T-helper 2 cell treated with Interferon-gamma antibody and Interleukin-4, amounts not matched to agents 5 μg/mL and 100 μg/mL, for 36 hours (primary cell): Measurements from ENCODE around the gene AUP1.

ENCODE experiments used
- DNase-seq: peaks from one replicate; pipeline ENCODE4 v3.0.0; 2021; ENCODE audit warnings: low spot score
- H3K27ac Mint-ChIP-seq: one replicate; pipeline ENCODE4 v1.8.0; 2021; ENCODE audit warnings: mild to moderate bottlenecking, mixed read lengths
- H3K27me3 Mint-ChIP-seq: one replicate; pipeline ENCODE4 v1.8.0; 2021; ENCODE audit warnings: low read depth, mixed read lengths
- H3K36me3 Mint-ChIP-seq: one replicate; pipeline ENCODE4 v1.8.0; 2021; ENCODE audit warnings: low read depth, mixed read lengths
- H3K4me1 Mint-ChIP-seq: one replicate; pipeline ENCODE4 v1.8.0; 2021; ENCODE audit warnings: low read depth, mixed read lengths
- H3K4me3 Mint-ChIP-seq: one replicate; pipeline ENCODE4 v1.8.0; 2022; ENCODE audit warnings: mild to moderate bottlenecking, moderate library complexity, mixed read lengths
- H3K9me3 Mint-ChIP-seq: one replicate; pipeline ENCODE4 v1.8.0; 2021; ENCODE audit warnings: mixed read lengths

Gene AUP1

DNA sequence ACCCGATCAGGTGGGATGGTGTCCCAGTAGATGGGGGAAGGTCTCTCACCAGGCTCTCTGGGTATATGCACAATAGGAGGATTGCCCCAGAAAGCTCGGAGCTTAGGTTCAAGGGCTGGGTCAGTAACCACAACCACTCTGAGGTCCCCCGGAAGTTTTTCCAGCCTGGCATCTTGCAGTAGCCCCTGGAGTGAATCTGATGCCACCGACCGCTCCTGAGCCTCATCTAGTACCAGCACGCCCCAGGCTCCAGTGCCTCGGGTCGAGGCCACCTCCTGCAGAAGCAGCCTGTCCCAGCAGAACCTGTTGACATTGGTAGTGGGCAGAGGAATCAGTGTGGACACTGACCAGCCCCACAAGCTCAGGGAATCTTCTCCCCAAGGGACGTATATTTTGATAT, 5.5 kb downstream of the AUP1 start:
- H3K4me1 Mint-ChIP-seq = peaks cover 20% of the 10 kb centered on the region
- no peak overlapping the region for H3K4me3 Mint-ChIP-seq
- peaks cover 35% of the 10 kb centered on the region for H3K36me3 Mint-ChIP-seq
- no peak overlapping the region for H3K27ac Mint-ChIP-seq
- peaks cover 15% of the 10 kb centered on the region for H3K27me3 Mint-ChIP-seq
- DNase-seq = no peak
- no peaks in the 10 kb centered on the region for H3K9me3 Mint-ChIP-seq

DNA sequence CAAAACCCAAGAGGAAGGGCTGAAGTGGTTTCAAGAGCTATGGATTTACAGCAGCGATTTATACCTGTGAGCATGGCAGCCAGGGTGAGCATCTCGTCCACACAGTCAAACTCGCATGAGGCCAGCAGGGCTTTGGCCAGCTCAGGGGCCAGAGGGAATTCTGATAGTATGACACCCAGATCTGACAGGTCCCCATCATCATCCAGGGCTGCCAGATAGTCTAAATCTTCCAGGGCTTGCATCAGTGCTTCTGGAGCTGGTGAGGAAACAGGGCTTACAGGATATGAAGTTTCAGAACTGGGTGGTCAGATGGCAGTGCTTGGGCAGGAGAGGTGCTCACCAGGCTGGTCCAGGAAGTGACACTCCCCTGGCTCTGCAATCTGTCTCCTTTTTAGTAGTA, 7.0 kb downstream of the AUP1 start:
- DNase-seq = no peak
- H3K4me1 Mint-ChIP-seq = peaks cover 14% of the 10 kb centered on the region
- peaks cover 30% of the 10 kb centered on the region for H3K27me3 Mint-ChIP-seq
- H3K4me3 Mint-ChIP-seq = no peak overlapping the region
- peaks cover 23% of the 10 kb centered on the region for H3K36me3 Mint-ChIP-seq
- no peaks in the 10 kb centered on the region for H3K9me3 Mint-ChIP-seq
- no peak overlapping the region for H3K27ac Mint-ChIP-seq

- Mint-ChIP-seq H3K36me3 (peaks cover 8% of the 10 kb centered on the region), H3K9me3 (no peaks in the 10 kb centered on the region), H3K4me3 (peak overlapping the region; percentile 76), H3K4me1 (peaks cover 16% of the 10 kb centered on the region), H3K27me3 (peaks cover 73% of the 10 kb centered on the region), H3K27ac (no peak overlapping the region)
- no peak for DNase-seq
Measured at GRCh38 chr2:74516650-74517049, 12.9 kb downstream of the AUP1 start.

DNA sequence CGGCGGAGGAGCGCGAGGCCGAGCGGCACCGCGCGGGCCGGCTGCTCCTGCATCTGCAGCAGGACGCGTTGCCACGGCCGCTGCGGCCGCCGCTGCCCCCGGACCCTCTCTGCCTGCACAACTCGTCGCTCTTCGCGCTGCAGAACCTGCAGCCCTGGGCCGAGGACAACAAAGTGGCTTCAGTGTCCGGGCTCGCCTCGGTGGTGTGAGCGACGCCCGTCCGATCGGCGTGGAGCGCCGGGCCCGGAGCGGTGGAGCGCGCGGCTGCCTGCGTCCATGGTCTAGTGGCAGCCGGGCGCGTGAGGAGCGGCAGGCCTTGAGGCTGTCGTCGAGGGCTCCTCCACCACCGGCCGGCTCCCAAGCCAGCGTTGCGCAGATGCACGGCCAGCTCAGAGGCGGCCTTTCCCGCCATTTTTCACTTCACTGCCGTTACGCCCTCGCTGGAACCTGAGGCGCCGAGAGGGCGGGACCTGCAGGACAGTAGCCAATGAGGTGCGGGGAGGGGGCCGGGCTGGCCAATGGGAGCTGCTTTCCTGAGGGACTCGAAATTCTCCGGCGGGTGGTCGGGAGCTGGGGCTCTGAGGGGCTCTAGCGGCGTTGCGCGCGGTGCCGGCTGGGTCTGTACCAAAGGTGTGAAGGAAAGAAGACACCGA, 13.4 kb downstream of the AUP1 start:
- peak overlapping the region; percentile 76 for H3K4me3 Mint-ChIP-seq
- no peaks in the 10 kb centered on the region for H3K9me3 Mint-ChIP-seq
- peak; percentile 71 for DNase-seq
- peaks cover 20% of the 10 kb centered on the region for H3K4me1 Mint-ChIP-seq
- no peak overlapping the region for H3K27ac Mint-ChIP-seq
- H3K27me3 Mint-ChIP-seq = peaks cover 78% of the 10 kb centered on the region
- H3K36me3 Mint-ChIP-seq = peaks cover 8% of the 10 kb centered on the region

GRCh38 chr2:74515271-74515980, 14.1 kb downstream of the AUP1 start:
- Mint-ChIP-seq H3K27me3 (peaks cover 80% of the 10 kb centered on the region), H3K27ac (peak overlapping the region; percentile 49), H3K36me3 (peaks cover 8% of the 10 kb centered on the region), H3K4me3 (peak overlapping the region; percentile 82), H3K9me3 (no peaks in the 10 kb centered on the region), H3K4me1 (peaks cover 24% of the 10 kb centered on the region)
- no peak for DNase-seq

GRCh38 chr2:74514368-74515270, 14.9 kb downstream of the AUP1 start, which contains the start of gene TLX2:
TSS of gene TLX2 (plus strand) at chr2:74514450. CDS start at chr2:74514807, 357 bp downstream.
- H3K9me3 Mint-ChIP-seq = no peaks in the 10 kb centered on the region
- H3K36me3 Mint-ChIP-seq = peaks cover 8% of the 10 kb centered on the region
- H3K27me3 Mint-ChIP-seq = peaks cover 77% of the 10 kb centered on the region
- peaks cover 27% of the 10 kb centered on the region for H3K4me1 Mint-ChIP-seq
- no peak within 1 kb of the TSS for H3K27ac Mint-ChIP-seq
- peak within 1 kb of the TSS; percentile 82 for H3K4me3 Mint-ChIP-seq
- DNase-seq = no peak

DNA sequence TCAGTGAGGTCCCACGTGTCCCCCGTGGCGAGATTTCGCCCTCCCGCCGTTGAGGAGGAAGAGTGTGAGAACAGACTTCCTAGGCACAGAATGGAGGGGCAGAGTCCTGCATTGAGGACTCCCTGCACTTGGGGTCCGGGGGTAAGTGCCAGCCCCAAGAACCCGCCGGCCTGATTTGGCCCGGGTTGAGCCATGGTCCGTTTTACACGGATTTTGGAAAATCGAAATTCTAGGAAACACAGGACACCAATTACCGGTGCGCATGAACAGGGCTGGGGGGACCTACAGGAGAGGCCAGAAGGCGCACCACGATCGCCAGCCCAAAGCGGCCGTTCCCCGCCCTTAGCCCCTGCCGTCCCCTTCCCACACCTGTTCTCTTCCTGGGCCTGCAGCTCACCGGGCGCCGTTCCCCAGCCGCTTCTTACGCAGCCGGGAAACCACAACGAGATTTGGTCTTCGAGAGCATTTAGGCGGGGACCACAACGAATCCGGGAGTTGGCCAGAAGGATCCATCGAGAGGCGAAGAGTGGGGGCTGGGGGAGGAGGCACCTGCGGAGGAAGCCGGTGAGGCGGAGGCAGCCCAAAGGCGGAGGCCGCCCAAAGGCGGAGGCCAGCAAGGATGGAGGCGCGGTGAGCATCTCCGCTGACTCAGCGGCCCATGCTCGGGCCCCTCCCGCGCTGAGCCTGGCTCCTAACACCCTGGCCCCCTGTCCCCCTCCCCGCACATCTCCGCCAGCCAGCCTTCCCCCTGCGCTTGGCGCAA, 15.7 kb downstream of the AUP1 start:
- H3K4me1 Mint-ChIP-seq = peaks cover 28% of the 10 kb centered on the region
- no peak for DNase-seq

GRCh38 chr2:74512744-74513604, 16.5 kb downstream of the AUP1 start:
- DNase-seq = no peak
- Mint-ChIP-seq H3K4me3 (peak overlapping the region; percentile 55), H3K27me3 (peaks cover 64% of the 10 kb centered on the region), H3K36me3 (peaks cover 8% of the 10 kb centered on the region), H3K9me3 (no peaks in the 10 kb centered on the region), H3K4me1 (peaks cover 35% of the 10 kb centered on the region), H3K27ac (no peak overlapping the region)

More for the DNA sequence above, 15.7 kb downstream of the AUP1 start:
- no peaks in the 10 kb centered on the region for H3K9me3 Mint-ChIP-seq
- H3K36me3 Mint-ChIP-seq = peaks cover 8% of the 10 kb centered on the region
- H3K27me3 Mint-ChIP-seq = peaks cover 69% of the 10 kb centered on the region
- H3K27ac Mint-ChIP-seq = no peak overlapping the region
- peak overlapping the region; percentile 55 for H3K4me3 Mint-ChIP-seq

DNA sequence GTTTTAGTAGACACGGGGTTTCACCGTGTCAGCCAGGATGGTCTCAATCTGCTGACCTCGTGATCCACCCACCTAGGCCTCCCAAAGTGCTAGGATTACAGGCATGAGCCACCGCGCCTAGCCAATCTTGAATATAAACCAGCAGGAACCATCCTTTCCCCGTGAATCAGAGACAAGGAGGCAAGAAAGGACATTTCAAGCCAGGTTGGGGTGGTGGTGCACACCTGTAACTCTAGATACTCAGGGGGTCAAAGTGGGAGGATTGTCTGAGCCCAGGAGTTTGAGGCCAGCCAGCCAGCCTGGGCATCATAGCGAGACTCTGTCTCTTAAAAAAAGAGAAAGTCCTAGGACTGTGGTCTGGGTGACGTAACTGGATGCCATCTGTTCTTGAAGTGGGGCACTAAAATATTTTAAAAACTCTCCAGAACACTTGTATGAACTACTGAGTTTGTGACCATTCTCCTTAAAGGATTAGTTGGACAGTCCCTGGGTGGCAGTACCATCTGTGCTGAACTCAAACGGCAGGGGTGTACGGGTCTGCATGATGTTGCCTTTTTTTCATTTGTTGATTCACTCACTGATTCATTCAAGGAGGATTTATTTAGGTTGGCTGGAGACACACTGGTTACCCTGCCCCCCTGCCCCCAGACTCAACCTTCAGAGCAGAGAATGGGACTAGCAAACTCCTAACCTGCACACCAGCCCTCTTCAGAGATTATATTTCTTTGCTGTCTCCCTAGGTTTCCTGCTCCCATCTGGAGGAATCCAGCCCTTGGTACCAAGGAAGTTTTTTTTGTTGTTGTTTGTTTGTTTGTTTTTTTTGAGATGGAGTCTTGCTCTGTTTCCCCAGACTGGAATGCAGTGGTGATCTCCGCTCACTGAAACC, 18.2 kb downstream of the AUP1 start:
- Mint-ChIP-seq H3K36me3 (peaks cover 7% of the 10 kb centered on the region), H3K27ac (no peak overlapping the region), H3K4me3 (no peak overlapping the region), H3K4me1 (peaks cover 32% of the 10 kb centered on the region), H3K9me3 (no peaks in the 10 kb centered on the region), H3K27me3 (peaks cover 48% of the 10 kb centered on the region)
- no peak for DNase-seq

DNA sequence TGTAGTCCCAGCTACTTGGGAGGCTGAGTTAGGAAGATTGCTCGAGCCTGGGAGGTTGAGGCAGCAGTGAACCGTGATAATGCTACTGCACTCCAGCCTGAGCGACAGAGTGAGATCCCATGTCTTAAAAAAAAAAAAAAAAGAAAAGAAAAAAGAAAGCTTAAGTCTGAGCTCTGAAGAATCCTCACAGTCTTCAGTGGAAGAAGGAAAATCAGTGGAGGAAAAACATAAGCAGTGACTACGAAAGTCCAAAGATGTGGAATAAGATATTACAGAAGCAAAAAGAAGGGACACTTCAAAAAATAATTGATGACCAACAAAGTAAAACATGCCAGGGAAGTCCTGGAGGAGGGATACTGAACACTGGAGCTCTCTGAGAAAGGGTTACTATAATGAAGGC, 19.2 kb downstream of the AUP1 start:
- Mint-ChIP-seq H3K4me3 (no peak overlapping the region), H3K4me1 (peaks cover 34% of the 10 kb centered on the region), H3K27me3 (peaks cover 41% of the 10 kb centered on the region), H3K36me3 (peaks cover 12% of the 10 kb centered on the region), H3K9me3 (no peaks in the 10 kb centered on the region), H3K27ac (no peak overlapping the region)
- no peak for DNase-seq

- Mint-ChIP-seq H3K9me3 (no peaks in the 10 kb centered on the region), H3K27ac (peak overlapping the region; percentile 99), H3K4me1 (peaks cover 41% of the 10 kb centered on the region), H3K4me3 (peak overlapping the region; percentile 96), H3K27me3 (peaks cover 29% of the 10 kb centered on the region), H3K36me3 (peaks cover 23% of the 10 kb centered on the region)
- DNase-seq = no peak
Measured at GRCh38 chr2:74507926-74508520, 21.5 kb downstream of the AUP1 start.
